ENCODE data around the gene TMC3.

The TMC3 gene

DNA sequence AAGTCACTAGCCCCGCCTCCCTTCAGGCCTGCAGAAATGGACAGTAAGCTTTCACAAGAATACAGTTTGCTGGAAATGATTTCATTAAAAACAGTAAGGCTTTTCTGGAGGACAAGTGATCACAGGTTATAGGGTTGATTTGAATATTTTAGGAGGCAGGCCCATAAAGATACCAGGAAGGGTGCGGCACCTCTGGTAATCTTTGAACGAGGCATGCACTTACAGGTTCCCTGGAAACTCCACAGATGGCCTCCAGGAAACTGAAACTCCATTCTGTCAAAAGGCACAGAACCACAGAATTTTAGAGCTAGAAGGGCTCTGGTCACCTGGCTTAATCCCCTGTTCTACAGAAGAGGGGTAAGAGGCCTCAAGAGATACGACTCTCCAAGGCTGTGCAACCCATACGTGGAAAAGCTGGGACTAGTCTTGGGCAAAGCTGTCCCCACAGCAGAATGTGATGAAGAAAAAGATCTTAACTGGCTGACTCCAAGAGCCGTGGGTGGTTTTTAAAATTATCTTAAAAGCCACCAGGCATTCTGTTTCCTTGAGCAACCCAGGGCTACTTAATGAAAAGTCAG, 51.2 kb downstream of the TMC3 start:
- DNase-seq (ENCODE audit: low read depth): no peak

DNA sequence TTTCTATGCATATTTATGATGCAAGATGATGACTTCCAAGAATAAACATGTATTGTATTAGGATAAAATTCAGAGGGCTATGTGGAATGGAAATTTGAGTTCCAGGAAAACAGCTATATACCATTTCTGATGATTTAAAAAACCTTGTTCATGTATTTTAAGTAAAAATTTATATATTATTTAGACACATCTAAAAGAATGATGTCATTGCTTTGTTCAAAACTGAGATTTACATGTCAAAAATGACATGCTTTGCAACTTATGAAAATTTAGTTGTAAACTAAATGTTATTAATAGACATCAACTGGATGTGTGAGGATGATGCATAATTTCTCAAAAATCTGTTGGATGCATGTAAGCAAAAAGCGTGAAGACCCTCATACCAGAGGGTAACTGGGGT, 52.3 kb downstream of the TMC3 start:
- DNase-seq (ENCODE audit: low read depth): no peak

DNA sequence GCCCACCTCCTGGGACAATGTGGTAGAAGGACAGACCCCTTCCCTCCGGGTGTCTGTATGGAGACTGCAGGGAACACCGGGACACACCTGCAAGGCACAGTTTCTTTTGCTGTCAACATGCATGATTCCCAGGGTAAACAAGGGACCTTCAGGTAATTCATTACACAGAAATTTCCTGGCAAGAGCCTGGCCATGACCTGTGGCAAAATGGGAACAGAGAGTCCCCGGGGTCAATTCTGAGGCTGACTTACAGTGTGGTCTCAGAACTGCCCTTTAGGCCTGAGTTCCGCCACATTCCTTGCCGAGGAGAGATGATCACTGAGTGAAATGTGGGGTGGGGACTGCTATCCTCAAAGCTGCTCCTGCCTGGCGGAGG, 56.4 kb downstream of the TMC3 start:
- DNase-seq (ENCODE audit: low read depth): no peak

DNA sequence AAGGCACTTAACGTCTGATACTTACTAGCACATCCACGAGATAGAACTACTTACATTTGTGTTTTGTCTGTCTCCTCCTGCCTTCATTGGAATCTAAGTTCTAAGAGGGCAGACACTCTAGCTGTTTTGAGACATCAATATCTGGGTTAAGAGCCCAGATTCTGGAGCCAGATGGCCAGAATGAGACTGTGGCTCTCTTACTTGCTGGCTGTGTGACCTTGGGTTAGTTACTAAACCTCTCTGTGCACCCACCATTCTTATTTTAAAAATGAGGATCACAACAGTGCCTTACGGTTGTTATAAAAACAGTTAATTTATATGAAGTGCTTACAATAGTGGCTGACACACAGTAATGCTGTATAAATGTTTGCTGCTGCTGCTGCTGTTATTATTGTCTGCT, 57.7 kb downstream of the TMC3 start:
- DNase-seq (ENCODE audit: low read depth): no peak

DNA sequence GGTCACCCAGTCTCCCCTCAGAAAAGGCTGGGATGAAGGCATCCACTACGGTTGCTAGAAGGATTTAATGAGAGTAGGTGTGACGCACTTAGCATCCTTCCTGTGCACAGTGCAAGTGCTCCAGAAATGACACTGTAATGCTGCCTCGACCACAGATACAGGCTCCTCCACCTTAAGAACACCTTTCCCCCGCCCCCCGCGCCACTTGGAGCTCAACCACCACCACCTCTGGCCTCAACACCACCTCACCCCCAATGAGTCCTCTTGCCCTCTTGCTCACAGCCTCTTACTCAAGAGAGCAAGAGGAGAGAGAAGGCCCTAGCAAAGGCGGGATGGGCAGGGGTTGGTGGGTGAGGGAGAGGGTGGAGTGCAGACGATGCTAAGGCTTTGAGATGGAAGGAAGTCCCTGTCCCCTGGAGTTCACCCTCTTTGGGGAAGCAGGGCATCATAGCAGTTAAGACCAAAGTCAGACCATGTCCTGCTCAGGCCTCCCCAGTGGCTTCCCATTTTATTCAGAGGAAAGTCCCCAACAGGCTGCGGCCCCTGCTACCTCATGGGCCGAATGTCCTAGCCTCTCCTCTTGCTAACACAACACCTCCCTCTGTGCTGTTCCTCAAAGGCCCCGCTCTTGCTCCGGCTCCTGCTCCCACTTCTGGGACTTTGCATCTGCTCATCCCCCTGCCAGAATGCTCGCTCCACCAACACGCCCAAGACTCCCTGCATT, 58.4 kb downstream of the TMC3 start:
- no peak for DNase-seq (ENCODE audit: low read depth)

DNA sequence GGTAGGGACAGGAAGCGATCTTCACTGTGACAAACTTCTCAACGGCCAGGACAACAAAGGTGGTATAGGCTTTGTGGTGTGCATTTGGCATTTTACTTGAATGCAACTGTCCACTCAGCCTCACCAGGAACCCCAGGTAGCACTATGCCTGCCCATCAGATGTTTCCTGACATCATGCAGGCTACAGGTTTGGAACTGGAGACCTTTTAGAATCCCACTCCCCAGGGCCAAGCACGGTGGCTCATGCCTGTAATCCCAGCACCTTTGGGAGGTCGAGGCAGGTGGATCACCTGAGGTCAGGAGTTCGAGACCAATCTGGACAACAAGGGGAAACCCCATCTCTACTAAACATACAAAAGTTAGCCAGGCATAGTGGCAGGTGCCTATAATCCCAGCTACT, 59.6 kb downstream of the TMC3 start:
- no peak for DNase-seq (ENCODE audit: low read depth)

DNA sequence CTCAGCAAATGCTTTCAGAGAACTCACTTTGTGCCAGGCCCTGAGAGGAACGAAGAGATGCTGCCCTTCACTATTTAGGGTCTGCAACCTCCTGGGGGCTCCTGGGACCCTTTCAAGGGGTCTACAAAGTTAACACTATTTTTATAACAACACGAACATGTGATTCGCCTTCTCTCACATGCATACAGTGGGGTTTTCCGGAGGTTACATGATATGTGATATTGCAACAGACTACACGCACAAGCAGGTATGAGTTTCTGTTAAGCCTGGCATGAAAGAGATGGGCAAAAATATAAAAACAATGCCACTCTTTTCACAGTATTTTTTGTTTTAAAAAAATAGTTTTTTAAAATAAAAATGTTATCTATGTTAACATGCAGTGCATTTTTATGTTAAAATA, 60.3 kb downstream of the TMC3 start:
- DNase-seq (ENCODE audit: low read depth): no peak

DNA sequence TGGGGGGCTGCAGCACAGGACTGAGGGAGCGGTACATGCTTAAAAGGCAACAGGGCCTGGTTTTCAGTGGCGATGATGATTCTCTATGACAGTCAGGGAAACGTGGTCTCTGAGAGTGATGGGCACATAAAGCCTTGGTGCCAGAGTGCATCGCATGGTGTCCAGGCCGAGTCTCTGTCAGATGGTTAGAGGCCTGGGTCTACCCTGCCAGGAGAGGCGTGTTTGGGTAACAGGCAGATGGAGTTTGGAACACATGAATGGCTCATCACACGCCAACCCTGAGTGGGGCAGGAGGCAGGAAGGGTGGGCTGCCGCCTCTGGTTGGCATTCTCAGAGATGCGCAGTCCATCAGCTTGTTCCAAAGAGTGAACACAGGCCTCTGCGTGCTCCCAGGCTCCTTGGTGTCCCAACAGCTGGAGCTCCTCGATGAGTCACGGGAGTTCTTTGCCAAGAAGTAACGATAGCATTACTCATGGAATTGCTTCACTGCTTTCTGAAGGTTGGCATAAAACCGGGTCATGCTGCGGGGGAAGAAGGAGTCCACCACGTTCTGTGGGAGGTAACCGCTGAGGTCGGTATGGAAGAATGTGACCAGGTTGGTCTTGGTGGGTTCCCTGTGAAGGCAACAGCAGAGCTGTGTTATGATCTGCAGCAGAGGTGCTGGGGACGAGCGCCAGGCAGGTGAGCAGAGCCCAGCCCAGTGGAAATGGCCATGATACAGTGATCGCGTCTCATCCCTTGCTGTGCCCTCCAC, 61.0 kb downstream of the TMC3 start:
- no peak for DNase-seq (ENCODE audit: low read depth)

DNA sequence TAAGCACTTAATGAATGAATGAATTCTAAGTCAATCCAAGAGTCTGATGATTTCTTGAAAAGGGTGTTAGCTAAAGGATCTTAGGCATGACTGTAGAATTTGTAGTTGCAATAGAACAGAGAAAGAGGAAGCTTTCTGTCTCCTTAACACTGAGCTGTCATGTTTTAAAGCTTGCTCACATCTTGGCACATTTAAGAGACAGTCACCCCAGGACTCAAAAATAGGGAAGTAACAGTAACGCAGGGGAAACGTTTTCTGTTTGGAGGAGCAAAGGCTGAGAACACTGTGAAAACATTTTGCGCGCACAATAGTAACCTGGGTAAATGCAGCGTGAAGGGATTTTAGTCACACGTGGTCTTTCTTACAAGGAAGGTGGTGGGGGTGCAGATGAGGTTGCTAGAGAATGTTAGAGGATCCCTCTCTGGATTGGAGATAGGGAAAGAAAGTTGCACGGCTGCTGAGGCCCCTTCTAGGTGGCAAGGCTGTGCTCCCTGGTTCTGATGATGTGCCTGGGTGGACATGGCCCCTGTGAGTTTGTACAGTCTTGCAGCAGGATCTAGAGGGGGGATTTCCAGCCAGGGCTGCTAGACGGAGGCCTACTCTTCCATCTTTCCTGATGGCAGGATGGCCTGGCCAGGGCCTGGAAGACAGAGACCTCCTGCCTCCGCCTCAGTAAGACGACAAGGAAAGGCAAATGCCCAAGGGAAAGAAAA, 62.1 kb downstream of the TMC3 start:
- no peak for DNase-seq (ENCODE audit: low read depth)

DNA sequence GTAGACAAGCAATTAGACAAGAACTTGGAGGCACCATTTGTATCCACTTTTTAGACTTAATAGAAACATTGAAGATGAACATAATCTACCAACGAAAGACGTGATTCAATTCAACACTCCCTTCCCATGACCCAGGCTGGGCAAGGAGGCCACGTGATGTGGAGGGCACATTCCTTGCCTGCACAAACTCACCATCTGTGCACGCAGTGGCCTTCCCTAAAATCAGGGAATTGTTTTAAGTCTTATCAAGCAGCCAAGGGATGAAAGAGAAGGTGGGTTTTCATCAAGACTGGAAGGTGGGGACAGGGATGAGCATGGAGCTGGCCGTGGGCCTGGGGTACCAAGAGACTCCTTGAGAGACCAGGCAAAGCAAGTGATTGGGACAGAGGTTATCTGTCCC, 63.5 kb downstream of the TMC3 start:
- DNase-seq (ENCODE audit: low read depth): no peak

DNA sequence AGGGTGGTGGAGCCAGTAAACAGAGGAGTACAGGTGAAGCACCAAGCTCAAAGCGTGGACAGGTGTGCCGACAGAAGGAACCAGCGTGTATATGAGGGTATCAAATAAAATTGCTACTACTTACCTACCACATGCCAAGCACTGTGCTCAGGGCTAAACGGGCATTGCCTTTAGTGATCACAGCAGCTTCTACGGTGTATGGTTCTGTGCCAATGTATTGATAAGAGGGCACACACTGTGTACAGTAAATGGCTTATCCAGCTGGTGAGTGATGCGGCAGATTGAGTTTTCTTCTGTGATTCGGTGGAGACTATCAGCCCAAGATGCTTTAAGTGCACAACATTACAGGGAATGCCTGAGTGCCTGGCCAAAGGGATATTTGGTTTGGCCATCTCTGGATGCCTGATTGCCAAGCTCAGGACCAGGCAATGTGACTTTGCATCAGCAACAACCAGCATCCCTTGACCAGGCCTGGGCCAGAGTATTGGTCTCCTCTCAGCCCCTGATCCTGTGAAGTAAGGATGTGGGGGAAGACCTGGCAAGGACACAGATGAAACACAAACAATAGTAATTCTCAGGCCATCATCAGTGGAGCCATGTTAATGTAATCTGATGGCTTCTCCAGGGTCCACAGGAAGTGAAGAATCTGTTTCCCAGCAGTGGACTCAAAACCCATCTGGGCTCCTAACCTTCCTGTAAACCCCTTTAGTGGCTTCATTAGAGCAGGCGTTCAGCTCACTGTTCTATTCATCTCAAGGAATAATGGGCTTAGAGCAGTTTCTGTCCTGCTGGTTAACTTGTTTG, 64.2 kb downstream of the TMC3 start:
- no peak for DNase-seq (ENCODE audit: low read depth)

DNA sequence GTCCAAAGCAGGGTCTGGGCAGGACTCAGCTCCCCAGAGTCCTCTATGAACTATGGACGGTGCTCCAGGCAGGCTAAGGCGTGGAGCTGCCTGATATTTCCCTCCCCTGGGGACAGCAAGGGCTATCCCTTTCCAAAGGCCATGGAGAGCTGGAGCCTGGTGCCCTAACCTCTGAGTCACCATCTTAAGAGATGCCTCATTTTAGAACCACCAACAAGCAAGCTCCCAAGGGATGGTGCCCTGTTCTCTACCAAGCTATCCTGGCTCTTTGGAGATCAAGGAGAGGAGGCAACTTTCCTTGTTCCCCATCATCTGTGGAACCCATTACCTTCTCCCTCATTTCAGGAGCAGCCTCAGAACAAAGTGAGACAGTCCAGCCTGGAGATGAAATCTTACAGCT, 65.8 kb downstream of the TMC3 start:
- DNase-seq (ENCODE audit: low read depth): no peak

DNA sequence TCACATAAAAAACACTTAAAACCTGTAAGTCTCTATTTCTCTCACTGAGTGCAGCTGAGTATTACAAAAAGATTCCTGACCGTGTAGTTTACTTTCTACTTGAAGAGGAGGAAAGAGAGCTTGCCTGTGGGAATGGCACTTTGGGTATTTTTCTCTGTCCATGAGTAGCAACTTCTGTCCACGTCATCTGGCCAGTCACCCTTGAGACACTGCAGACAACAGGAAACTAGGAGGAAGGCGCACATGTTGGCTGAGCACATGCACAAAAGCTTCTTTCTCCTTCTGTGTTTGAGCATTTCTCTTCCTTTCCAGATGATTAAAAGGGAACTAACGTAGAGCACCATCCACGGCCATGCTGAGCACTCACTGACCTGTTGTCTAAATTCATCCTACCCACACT, 69.8 kb downstream of the TMC3 start:
- no peak for DNase-seq (ENCODE audit: low read depth)

DNA sequence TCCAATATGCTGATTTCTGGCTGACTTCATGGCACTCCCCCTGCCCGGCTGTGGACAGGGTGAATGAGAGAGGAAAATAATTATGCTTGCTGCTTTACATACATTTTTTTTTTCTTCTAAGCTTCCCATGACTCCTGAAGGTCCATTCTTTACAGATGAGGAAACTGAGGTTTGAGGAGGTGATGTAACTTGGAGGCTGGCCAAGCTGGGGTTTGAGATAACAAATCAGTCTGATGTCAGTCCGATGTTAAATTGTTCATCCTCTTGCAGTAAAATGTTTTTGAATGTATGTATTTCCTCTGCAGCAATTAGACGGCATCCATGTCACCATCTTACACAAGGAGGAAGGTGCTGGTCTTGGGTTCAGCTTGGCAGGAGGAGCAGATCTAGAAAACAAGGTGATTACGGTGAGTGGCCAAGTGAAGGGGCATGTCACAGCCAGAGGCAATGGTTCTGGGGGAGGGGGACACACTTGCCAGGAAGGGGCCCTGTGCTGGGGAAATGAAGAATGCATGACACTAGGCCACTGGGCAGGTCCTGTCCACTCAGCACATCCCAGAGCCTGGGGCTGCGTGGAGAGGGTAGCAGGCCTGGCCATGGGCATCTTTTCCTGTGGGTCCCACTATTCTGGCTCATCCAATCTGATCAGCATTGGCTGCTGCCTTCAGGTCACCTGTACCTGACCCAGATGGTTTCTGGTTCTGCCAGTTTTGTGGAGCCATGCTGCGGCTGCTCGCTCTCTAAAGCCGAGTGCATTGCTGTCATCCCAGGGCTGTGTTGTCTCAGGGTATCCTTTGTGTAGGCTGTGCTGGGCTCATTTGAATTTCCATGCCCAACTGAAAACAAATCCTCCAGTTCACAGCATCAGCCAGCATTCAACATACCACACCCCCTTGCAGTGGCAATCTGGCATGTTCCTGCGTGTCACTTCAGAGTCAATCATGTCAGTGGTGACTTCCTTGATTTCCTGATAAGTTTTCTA, 70.5 kb downstream of the TMC3 start:
- DNase-seq (ENCODE audit: low read depth): no peak

DNA sequence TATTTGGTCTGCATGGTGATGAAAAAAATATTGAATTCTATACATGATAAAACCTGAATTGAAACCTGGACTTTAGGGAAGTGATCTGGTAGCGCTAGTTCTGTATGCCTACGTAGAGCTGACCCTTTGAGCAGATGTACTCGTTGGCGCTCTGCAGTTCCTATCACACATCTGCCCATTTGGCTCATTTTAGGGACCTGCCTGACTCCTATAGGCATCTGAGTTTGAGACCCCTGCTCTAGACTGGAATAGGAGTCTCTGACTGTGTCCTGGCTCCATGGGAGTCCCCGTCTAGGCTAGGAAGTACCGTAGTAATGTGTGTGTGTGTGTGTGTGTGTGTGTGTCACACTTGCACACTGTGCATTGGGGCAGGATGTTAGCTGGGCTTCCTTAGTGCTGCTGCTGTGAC, 71.3 kb downstream of the TMC3 start:
- no peak for DNase-seq (ENCODE audit: low read depth)

DNA sequence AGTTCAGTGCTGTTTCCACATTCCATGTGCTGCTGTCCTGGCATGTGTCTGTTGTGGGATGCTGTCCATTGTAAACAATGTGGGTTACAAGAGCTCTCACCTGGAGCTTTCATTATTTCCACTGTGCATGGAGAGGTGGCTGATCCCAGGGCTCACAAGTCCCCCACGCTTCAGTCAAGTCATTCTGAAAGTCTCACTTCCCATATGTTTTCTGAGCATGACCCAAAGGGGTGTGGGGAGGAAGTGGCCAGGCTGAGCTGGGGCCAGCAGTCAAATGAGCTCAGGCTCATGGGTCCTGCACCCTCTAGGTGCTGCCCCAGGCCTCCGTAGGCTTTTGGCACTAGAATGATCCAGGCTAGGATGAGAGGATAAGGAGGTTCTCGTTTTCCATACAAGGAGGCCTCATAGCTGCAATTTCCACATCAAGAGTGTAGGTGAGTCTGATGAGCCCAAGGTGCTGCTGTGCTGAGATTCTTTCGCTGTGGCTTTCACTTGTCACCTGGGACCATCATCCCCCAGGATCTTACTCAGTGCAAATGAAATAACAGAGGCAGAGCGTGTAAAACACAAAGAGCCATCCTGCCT, 72.1 kb downstream of the TMC3 start:
- DNase-seq (ENCODE audit: low read depth): no peak

DNA sequence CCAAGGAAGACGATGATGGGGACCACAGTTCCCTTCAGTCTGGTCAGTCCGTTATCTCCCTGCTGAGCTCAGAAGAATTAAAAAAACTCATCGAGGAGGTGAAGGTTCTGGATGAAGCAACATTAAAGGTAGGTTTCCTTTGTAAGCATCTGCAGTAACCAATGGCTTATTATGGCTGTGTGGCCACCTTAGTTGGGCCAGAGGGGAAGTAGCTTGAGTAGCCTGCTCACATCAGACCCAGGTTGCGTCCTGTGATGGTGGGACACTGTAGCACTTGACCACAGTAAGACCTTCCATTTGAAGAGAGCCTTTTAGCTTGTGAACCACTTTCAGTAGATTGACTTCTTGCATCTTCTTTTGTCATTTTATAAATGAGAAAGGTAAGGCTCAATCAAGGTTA, 72.6 kb downstream of the TMC3 start:
- DNase-seq (ENCODE audit: low read depth): no peak

DNA sequence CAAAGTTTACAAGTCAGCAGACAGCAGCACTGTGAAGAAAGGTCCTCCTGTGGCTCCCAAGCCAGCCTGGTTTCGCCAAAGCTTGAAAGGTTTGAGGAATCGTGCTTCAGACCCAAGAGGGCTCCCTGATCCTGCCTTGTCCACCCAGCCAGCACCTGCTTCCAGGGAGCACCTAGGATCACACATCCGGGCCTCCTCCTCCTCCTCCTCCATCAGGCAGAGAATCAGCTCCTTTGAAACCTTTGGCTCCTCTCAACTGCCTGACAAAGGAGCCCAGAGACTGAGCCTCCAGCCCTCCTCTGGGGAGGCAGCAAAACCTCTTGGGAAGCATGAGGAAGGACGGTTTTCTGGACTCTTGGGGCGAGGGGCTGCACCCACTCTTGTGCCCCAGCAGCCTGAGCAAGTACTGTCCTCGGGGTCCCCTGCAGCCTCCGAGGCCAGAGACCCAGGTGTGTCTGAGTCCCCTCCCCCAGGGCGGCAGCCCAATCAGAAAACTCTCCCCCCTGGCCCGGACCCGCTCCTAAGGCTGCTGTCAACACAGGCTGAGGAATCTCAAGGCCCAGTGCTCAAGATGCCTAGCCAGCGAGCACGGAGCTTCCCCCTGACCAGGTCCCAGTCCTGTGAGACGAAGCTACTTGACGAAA, 74.3 kb downstream of the TMC3 start:
- no peak for DNase-seq (ENCODE audit: low read depth)

DNA sequence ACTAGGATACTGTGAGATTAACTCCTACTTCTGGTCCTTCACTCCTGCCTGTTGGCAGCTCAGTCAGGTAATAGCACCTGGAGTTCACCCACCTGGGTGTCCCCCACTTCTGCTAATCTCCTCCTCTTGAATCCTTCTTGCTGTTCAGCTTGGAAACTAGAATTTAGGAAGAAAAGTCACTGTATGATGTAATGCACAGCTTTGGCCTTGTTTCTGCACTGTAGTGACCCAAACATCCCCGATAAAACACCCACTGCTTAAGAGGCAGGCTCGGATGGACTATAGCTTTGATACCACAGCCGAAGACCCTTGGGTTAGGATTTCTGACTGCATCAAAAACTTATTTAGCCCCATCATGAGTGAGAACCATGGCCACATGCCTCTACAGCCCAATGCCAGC, 74.9 kb downstream of the TMC3 start:
- DNase-seq (ENCODE audit: low read depth): no peak

DNA sequence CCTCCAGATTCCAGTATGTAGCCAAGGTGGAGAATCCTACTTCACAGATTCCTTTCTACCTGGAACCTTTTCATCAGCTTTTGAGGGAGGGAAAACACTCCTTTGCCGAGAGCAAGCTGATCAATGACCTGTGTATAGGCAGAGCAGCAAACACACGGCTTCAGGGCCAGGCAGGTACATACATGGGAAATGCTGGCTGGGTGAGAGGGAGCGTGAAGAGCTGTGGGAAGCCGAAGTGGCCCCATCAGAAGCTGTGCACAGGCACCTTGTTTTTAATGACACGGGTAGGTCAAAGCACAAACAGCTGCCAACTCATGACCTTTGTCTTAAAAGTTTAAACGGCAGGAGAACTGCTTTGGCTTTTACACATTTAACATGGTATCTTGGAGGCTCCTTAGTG, 75.4 kb downstream of the TMC3 start:
- no peak for DNase-seq (ENCODE audit: low read depth)

Data from activated T-helper 9 cell treated with anti-CD3 and anti-CD28 coated beads, Interleukin-2, amount 50 U/mL, for 16 hours (primary cell).